22Rv1 (cell line): ENCODE measurements around the gene OVOL2.
"Not testable (repeated sequence)": the region's sequence is repeated elsewhere in the genome, so short reads cannot be mapped to it uniquely, and the experiment has no call there.

ENCODE experiments used
- H3K27ac ChIP-seq: fragments of 450-650 bp; 2 replicates; pipeline ENCODE4 v1.5.1; 2017
- CTCF ChIP-seq: fragments of 450-650 bp; IDR thresholded peaks from 2 replicates; pipeline ENCODE4 v1.5.1; 2017; ENCODE audit warnings: mild to moderate bottlenecking
- ZFX ChIP-seq: fragments of 450-650 bp; IDR thresholded peaks from 2 replicates; pipeline ENCODE4 v1.6.1; 2017; ENCODE audit warnings: antibody characterized with exemption, borderline replicate concordance

OVOL2 gene

GRCh38 chr20:18039063-18039462 is 18.7 kb downstream of the OVOL2 start:
- TF ChIP-seq ZFX (no peak), CTCF (no peak)
- H3K27ac ChIP-seq, result no peak overlapping the region

- TF ChIP-seq CTCF (no peak), ZFX (no peak)
- no peak overlapping the region for H3K27ac ChIP-seq
Observed at GRCh38 chr20:18034039-18034438, 23.7 kb downstream of the OVOL2 start.

GRCh38 chr20:18032977-18033892 is 24.5 kb downstream of the OVOL2 start:
- no peak overlapping the region for H3K27ac ChIP-seq
- TF ChIP-seq CTCF (no peak), ZFX (no peak)

GRCh38 chr20:18031888-18032509 is 25.7 kb downstream of the OVOL2 start:
- no peak overlapping the region; the same call in 1 of the 2 replicates for H3K27ac ChIP-seq
- TF ChIP-seq ZFX (no peak), CTCF (no peak)

- TF ChIP-seq CTCF, result no peak
- no peak for TF ChIP-seq ZFX
Observed at GRCh38 chr20:18031050-18031449, 26.7 kb downstream of the OVOL2 start.

GRCh38 chr20:18030020-18030419 is 27.7 kb downstream of the OVOL2 start:
- H3K27ac ChIP-seq, result no peak overlapping the region

More at GRCh38 chr20:18031050-18031449, 26.7 kb downstream of the OVOL2 start:
- no peak overlapping the region for H3K27ac ChIP-seq

GRCh38 chr20:18027011-18027410 is 30.7 kb downstream of the OVOL2 start:
- H3K27ac ChIP-seq, result not testable (repeated sequence)

More at GRCh38 chr20:18030020-18030419, 27.7 kb downstream of the OVOL2 start:
- TF ChIP-seq ZFX (no peak), CTCF (no peak)
